Esophagus muscularis mucosa (tissue), 4 donors: Measurements from ENCODE around the gene SRSF5.

ENCODE experiments used
- CTCF ChIP-seq, 3 experiments: fragments of 200-600 bp in 2 of 3; fragments of 450-650 bp in 1 of 3; sonication (generic) in 2 of 3; IDR thresholded peaks; one replicate each; pipeline ENCODE4 v1.5.1; 2017 to 2019; ENCODE audit warnings: antibody characterized with exemption in 3 of 3, mild to moderate bottlenecking in 2 of 3, moderate library complexity in 1 of 3
- EP300 ChIP-seq: sonication (generic); formaldehyde crosslinking; IDR thresholded peaks from one replicate; pipeline ENCODE4 v1.6.1; 2017; ENCODE audit warnings: antibody characterized with exemption
- POLR2A ChIP-seq: fragments of 450-650 bp; IDR thresholded peaks from one replicate; pipeline ENCODE4 v1.6.1; 2017; ENCODE audit warnings: antibody characterized with exemption, moderate library complexity, mild to moderate bottlenecking, low read depth

- TF ChIP-seq POLR2A (no peak), CTCF (IDR thresholded peaks at IDR 0.05) (no peak), EP300 (no peak)
These were observed 6.8 kb downstream of the SRSF5 start for GRCh38 chr14:69773571-69774276.
